GM19372 (cell line): ENCODE results near the gene RSRC2.
"Not testable (repeated sequence)": the region's sequence is repeated elsewhere in the genome, so short reads cannot be mapped to it uniquely, and the experiment has no call there.

Experiments
- ATAC-seq: cut with Tn5 transposase; IDR thresholded peaks from one replicate; pipeline ENCODE4 v1.9.1; 2021; ENCODE audit warnings: mild to moderate bottlenecking, low read depth, moderate library complexity; ENCODE audit not compliant: unreplicated experiment

Gene RSRC2

GRCh38 chr12:122487807-122488206 is 38.9 kb downstream of the RSRC2 start:
- ATAC-seq, result not testable (repeated sequence)

GRCh38 chr12:122486805-122487426 is 39.8 kb downstream of the RSRC2 start:
- no peak for ATAC-seq

- not testable (repeated sequence) for ATAC-seq
Measured at GRCh38 chr12:122486360-122486759, 40.4 kb downstream of the RSRC2 start.

GRCh38 chr12:122484385-122484784 is 42.4 kb downstream of the RSRC2 start:
- not testable (repeated sequence) for ATAC-seq

GRCh38 chr12:122483969-122484368 is 42.8 kb downstream of the RSRC2 start:
- no peak for ATAC-seq

- ATAC-seq, result no peak
Measured at GRCh38 chr12:122481861-122482260, 44.9 kb downstream of the RSRC2 start.

- ATAC-seq, result no peak
Measured at GRCh38 chr12:122480753-122481152, 46.0 kb downstream of the RSRC2 start.

- no peak for ATAC-seq
Measured at GRCh38 chr12:122474324-122474716, 52.4 kb downstream of the RSRC2 start.

- no peak for ATAC-seq
Measured at GRCh38 chr12:122473543-122474323, 53.0 kb downstream of the RSRC2 start.

- ATAC-seq, result no peak
Measured at GRCh38 chr12:122471324-122472226, 55.2 kb downstream of the RSRC2 start.

GRCh38 chr12:122470576-122470975 is 56.2 kb downstream of the RSRC2 start:
- ATAC-seq, result not testable (repeated sequence)

GRCh38 chr12:122469856-122470255 is 56.9 kb downstream of the RSRC2 start:
- ATAC-seq, result not testable (repeated sequence)

GRCh38 chr12:122467983-122468382 is 58.8 kb downstream of the RSRC2 start:
- ATAC-seq, result no peak

- not testable (repeated sequence) for ATAC-seq
Measured at GRCh38 chr12:122464317-122465042, 62.3 kb downstream of the RSRC2 start.

GRCh38 chr12:122460641-122461040 is 66.1 kb downstream of the RSRC2 start:
- ATAC-seq, result no peak

GRCh38 chr12:122460061-122460460 is 66.7 kb downstream of the RSRC2 start:
- no peak for ATAC-seq

- ATAC-seq, result no peak
Measured at GRCh38 chr12:122459211-122459610, 67.5 kb downstream of the RSRC2 start.

- no peak for ATAC-seq
Measured at GRCh38 chr12:122458105-122459035, 68.4 kb downstream of the RSRC2 start.

- no peak for ATAC-seq
Measured at GRCh38 chr12:122457627-122458026, 69.1 kb downstream of the RSRC2 start.
